Activated naive CD4-positive, alpha-beta T cell treated with anti-CD3 and anti-CD28 coated beads, Interleukin-2, amount 50 U/mL, for 24 hours (primary cell): Measurements from ENCODE around the gene R3HDM2.

Experiments
- H3K27ac Mint-ChIP-seq: one replicate; pipeline ENCODE4 v1.8.0; 2021; ENCODE audit warnings: mild to moderate bottlenecking, mixed read lengths
- H3K27me3 Mint-ChIP-seq: one replicate; pipeline ENCODE4 v1.8.0; 2021; ENCODE audit warnings: mixed read lengths
- H3K36me3 Mint-ChIP-seq: one replicate; pipeline ENCODE4 v1.8.0; 2021; ENCODE audit warnings: mixed read lengths
- H3K4me1 Mint-ChIP-seq: one replicate; pipeline ENCODE4 v1.8.0; 2021; ENCODE audit warnings: mixed read lengths
- H3K4me3 Mint-ChIP-seq: one replicate; pipeline ENCODE4 v1.8.0; 2021; ENCODE audit warnings: mild to moderate bottlenecking, mixed read lengths
- H3K9me3 Mint-ChIP-seq: one replicate; pipeline ENCODE4 v1.8.0; 2021; ENCODE audit warnings: mixed read lengths

R3HDM2 gene

DNA sequence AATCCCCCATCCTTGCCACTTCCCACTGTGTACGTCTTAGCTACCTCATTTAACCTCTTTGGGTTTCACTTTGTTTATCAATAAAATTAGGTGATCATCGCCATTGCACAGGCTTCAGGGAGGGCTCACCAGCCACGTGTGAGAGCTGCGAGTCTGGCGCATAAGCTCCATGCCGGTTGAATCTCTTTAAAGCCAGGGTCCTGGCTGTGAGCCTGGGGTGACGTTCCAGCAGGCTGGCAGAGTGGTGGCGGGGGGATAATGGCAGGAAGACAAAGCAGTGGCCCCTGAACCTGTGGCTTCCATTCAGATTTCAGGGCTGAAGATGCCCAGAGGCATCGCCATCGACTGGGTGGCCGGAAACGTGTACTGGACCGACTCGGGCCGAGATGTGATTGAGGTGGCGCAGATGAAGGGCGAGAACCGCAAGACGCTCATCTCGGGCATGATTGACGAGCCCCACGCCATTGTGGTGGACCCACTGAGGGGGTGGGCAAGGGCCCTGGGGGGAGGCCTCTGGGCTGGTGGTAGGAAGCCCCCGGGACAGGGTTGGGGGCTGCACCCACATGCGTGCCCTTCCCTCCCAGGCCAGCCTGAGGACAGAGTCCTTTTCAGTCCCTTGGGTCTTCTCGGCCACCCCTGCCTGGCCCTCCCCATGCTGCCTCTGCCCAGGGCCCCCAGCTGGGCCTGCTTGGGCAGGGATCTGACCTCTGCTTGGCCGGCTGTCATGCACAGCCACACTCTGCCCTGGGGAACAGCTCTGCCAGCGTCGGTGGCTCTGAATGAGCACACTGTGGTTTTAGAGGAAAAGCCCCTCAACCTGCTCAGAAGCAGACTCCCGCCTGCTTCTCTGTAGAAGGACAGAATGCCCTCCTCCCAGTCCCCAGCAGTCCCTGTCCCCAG, 222.9 kb downstream of the R3HDM2 start:
- no peaks in the 10 kb centered on the region for H3K27me3 Mint-ChIP-seq
- H3K4me3 Mint-ChIP-seq, result no peak overlapping the region
- no peaks in the 10 kb centered on the region for H3K4me1 Mint-ChIP-seq
- H3K9me3 Mint-ChIP-seq, result no peaks in the 10 kb centered on the region
- H3K27ac Mint-ChIP-seq, result no peak overlapping the region
- peaks cover 1% of the 10 kb centered on the region for H3K36me3 Mint-ChIP-seq

DNA sequence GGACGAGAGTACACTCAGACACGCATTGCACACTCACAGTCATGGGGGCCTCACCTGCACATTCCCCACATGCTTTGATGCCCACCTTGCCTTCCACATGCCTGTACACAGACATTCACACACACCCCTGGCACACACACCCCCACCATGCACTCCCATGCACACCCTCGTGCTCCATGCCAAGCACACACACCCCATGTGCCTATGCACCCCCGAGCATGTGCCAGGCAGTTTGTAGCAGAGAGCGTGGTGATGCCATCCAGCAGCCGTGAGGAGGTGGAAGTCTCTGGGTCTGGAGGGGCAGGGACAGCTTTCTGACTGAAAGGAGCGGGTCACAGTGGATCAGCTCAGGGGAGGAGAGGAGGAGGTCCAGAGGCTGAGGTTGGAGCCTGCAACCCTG, 224.9 kb downstream of the R3HDM2 start:
- no peaks in the 10 kb centered on the region for H3K27me3 Mint-ChIP-seq
- peaks cover 1% of the 10 kb centered on the region for H3K36me3 Mint-ChIP-seq

GRCh38 chr12:57205186-57205585, 225.7 kb downstream of the R3HDM2 start:
- Mint-ChIP-seq H3K4me1 (no peaks in the 10 kb centered on the region), H3K4me3 (no peak overlapping the region), H3K27me3 (no peaks in the 10 kb centered on the region), H3K27ac (no peak overlapping the region), H3K9me3 (no peaks in the 10 kb centered on the region), H3K36me3 (peaks cover 1% of the 10 kb centered on the region)

More for the DNA sequence above, 224.9 kb downstream of the R3HDM2 start:
- H3K4me1 Mint-ChIP-seq, result no peaks in the 10 kb centered on the region
- no peak overlapping the region for H3K27ac Mint-ChIP-seq
- no peak overlapping the region for H3K4me3 Mint-ChIP-seq
- H3K9me3 Mint-ChIP-seq, result no peaks in the 10 kb centered on the region

GRCh38 chr12:57204454-57204853, 226.4 kb downstream of the R3HDM2 start:
- Mint-ChIP-seq H3K4me1 (no peaks in the 10 kb centered on the region), H3K27me3 (no peaks in the 10 kb centered on the region), H3K27ac (no peak overlapping the region), H3K4me3 (no peak overlapping the region), H3K36me3 (peaks cover 1% of the 10 kb centered on the region), H3K9me3 (no peaks in the 10 kb centered on the region)

DNA sequence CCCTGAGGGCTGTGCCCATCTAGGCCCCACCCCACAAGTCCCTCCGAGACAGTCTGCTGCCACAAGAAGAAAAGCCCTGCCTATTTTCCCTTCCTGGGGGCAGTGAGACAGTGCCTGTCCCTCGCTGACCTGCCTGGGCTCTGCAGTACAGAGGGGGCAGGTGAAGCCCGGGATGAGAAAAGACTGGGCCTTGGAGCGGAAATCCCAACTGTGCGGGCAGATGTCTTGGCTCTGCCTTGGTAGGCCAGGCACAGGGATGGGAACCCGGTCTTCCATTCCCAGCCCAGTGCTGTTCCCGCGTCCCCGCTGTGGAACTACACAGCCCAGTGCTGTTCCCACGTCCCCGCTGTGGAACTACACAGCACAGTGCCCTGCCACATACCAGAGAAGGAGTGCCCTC, 227.1 kb downstream of the R3HDM2 start:
- H3K27ac Mint-ChIP-seq, result no peak overlapping the region
- peaks cover 1% of the 10 kb centered on the region for H3K36me3 Mint-ChIP-seq
- no peak overlapping the region for H3K4me3 Mint-ChIP-seq
- H3K27me3 Mint-ChIP-seq, result no peaks in the 10 kb centered on the region
- H3K4me1 Mint-ChIP-seq, result no peaks in the 10 kb centered on the region
- H3K9me3 Mint-ChIP-seq, result no peaks in the 10 kb centered on the region
